Kasumi-1 (cell line): ENCODE measurements around the gene STYX.
A peak's percentile ranks its signal among the peaks of the same experiment; 100 is the strongest.

Experiments used
- DNase-seq, 2 experiments: peaks; one replicate each; lab custom pipeline; 2025; lab: John Stamatoyannopoulos, UW

The STYX gene

GRCh38 chr14:52790011-52790755, 60.2 kb downstream of the STYX start:
- peak in 1 of 2 experiments; percentile 2 for DNase-seq

- no peak for DNase-seq
These were observed 60.8 kb downstream of the STYX start for GRCh38 chr14:52790756-52791222.

- DNase-seq = peak; percentile 74 to 79
These were observed 61.5 kb downstream of the STYX start, which contains the start of gene GNPNAT1 for GRCh38 chr14:52791223-52792096. Gene GNPNAT1 (minus strand): TSS chr14:52791607. CDS start chr14:52784650, 6,957 bp downstream.

GRCh38 chr14:52792097-52792415, 62.1 kb downstream of the STYX start:
- no peak for DNase-seq

GRCh38 chr14:52793061-52793460, 63.1 kb downstream of the STYX start:
- DNase-seq = no peak

- no peak for DNase-seq
These were observed 67.7 kb downstream of the STYX start for GRCh38 chr14:52797653-52798052.

GRCh38 chr14:52798826-52799225, 68.9 kb downstream of the STYX start:
- DNase-seq = no peak

GRCh38 chr14:52801014-52801712, 71.2 kb downstream of the STYX start:
- DNase-seq = peak; percentile 69 to 78

GRCh38 chr14:52802597-52802996, 72.6 kb downstream of the STYX start:
- DNase-seq = no peak

GRCh38 chr14:52806115-52806514, 76.1 kb downstream of the STYX start:
- DNase-seq = no peak

GRCh38 chr14:52808101-52808500, 78.1 kb downstream of the STYX start:
- DNase-seq = no peak

GRCh38 chr14:52821805-52822250, 91.9 kb downstream of the STYX start:
- DNase-seq = no peak

GRCh38 chr14:52824462-52824861, 94.5 kb downstream of the STYX start:
- no peak for DNase-seq
